GM19239 (cell line): ENCODE measurements around the gene NUAK2.

Experiments used
- DNase-seq: peaks from one replicate; pipeline ENCODE4 v3.0.0; 2011; ENCODE audit warnings: low spot score; ENCODE audit not compliant: insufficient read length
- FAIRE-seq: peaks from 2 replicates; lab custom pipeline; 2011; peaks lifted over from hg19 to GRCh38; lab: Jason Lieb, UNC

Gene NUAK2

GRCh38 chr1:205260948-205261732 lies 60.4 kb downstream of the NUAK2 start:
- no peak for FAIRE-seq
- DNase-seq, result no peak

GRCh38 chr1:205259998-205260397 lies 61.5 kb downstream of the NUAK2 start:
- FAIRE-seq (no peak), DNase-seq (no peak)

GRCh38 chr1:205259324-205259832 lies 62.2 kb downstream of the NUAK2 start:
- no peak for DNase-seq
- FAIRE-seq, result no peak

- DNase-seq (no peak), FAIRE-seq (no peak)
Observed at GRCh38 chr1:205258719-205259118, 62.8 kb downstream of the NUAK2 start.

- DNase-seq (no peak), FAIRE-seq (no peak)
Observed at GRCh38 chr1:205258261-205258691, 63.3 kb downstream of the NUAK2 start.

GRCh38 chr1:205257735-205258134 lies 63.8 kb downstream of the NUAK2 start:
- DNase-seq (no peak), FAIRE-seq (no peak)

- no peak for DNase-seq
- no peak for FAIRE-seq
Observed at GRCh38 chr1:205256951-205257625, 64.5 kb downstream of the NUAK2 start.

DNA sequence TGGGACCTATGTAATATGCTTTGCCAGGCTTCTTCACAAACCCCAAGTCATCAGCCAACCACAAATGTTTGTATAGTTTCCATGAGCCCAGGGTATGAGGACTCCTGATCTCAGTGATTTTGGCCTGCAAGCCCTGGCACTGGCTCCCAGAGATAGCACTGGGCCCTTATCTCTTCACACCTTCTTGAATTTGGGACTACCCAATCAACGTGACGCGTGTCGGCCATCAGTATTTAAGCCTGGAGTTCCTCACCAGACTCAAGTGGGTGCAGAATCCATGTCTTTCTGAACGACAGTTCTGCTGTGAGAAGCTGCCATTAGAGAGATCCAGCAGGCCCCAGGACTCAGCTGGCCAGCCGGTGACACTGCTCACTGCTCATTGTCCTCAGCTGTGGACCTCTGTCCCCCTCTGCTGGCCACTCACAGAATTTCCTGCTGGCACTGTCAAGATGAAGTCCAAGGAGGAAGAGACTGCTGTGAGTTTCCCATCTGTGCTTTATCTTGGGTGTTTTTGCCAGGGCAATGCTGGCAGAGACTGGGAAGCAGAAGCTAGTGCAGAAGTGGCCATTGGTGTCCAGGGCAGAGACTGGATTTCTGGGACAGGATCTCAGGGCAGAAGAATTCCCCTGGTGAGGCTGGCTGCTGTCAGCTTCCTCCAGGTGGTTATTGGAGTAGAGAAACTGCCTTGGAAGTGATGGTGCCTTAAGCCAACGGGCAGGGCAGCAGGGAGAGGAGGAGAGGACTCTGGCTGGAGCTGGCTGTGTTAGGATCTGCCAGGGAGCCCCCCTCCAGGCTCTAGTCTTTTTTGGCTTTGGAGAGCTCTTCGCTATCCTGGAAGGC lies 65.4 kb downstream of the NUAK2 start:
- DNase-seq, result peak; percentile 74
- peak; percentile 45 for FAIRE-seq
